ENCODE results near the gene ZBTB12. TPM values are rescaled to one million over a fixed set of nuclear protein-coding genes. Genes with fewer than 3 reads are reported as not detected.
A peak's percentile ranks its signal among the peaks of the same experiment; 100 is the strongest.

The ZBTB12 gene
- total and polyA plus RNA-seq, 2 of the 13 experiments (the other 11 are each of a cell fraction or from before 2014, with no cell fraction given) = 4.8 to 6.0 TPM

DNA sequence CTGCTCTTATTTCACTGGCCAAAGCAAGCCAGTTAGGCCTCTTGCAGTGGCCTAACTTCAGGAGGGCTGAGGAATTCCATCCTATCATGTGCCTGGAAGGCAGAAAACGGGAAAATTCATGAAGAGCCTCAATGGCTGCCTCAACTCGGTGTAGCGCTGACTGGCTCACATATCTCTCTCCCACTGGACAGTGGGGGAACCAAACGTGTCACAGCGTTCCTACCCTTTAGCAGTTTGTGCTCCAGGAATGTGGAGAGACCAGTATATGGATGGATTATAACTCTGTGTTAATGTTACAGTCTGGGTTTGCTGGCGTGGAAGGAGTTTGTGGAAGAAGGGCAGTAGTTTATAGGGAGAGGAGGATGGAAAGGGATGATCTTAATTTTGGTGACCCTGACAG is 13.9 kb upstream of the ZBTB12 start (continued):
- no peak for TF ChIP-seq DNMT3B (CRISPR knock-in tag; conservative IDR thresholded peaks at IDR 0.05)
- no peak for TF ChIP-seq ZNF7 (CRISPR knock-in tag; IDR thresholded peaks at IDR 0.05)
- no peak for TF ChIP-seq ERF (CRISPR knock-in tag; IDR thresholded peaks at IDR 0.05)
- no peak for TF ChIP-seq MEF2D (CRISPR knock-in tag; IDR thresholded peaks at IDR 0.05)

DNA sequence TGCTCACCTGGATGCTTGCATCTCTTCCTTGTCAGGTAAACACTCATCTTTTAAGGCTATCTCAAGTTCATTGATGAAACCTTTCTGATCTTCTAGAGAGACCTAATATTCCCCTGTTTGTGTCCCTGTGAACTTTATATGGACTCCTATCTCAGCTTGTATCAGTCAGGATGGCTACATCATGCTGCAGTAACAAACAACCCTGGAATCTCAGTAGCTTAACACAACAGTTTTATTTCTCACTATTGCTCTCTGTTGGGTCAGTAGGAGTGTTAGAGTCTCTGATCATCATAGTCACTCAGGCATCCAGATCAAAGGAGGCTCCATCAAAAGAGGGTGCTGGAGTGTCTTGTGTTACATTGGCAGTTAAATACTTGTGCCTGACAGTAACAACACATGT is 13.5 kb upstream of the ZBTB12 start:
- no peaks in the 10 kb centered on the region for H3K36me3 ChIP-seq (replicated peaks in 1 of 2; ENCODE audit: control insufficient read depth in 1 of 2, insufficient read depth in 2 of 2, low read length in 2 of 2)

DNA sequence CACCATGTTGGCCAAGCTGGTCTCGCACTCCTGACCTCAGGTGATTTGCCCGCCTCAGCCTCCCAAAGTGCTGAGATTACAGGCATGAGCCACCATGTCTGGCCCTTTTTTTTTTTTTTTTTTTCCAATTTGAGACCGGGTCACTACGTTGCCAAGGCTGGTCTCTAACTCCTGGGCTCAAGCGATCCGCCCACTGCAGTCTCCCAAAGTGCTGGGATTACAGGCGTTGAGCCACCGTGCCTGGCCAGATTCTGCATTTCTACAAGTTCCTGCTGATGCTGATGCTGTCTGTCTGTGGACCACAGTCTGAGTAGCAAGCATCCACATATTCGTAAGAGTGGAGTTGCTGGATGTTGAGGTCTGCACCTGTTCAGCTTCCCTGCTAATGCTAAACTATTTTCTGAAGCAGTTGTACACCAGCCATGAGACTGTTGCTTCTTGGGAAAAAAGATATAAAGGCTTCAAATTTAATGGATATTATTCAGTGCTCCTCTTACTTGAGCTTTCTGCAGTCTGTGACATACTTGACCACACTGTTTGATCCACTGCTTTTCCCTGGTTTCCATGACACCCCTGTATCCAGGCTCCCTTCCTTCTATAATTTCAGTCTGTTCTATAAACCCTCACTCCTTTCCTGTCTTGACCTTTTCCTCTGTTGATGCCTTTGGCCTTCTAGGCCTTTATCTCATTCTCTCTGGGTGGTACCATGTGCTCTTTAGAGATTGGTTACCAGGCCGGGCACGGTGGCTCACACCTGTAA is 10.1 kb upstream of the ZBTB12 start:
- CTCF ChIA-PET (ENCODE audit: low intra/inter-chr PET ratio, low total read pairs) = no interaction called here
- H3K27ac ChIP-seq (ENCODE audit: extremely low read length, insufficient read depth, low read length) = no peak overlapping the region
- WGBS (ENCODE audit: low lambda C conversion rate) = 46% methylated on average over 11 of the region's 11 CpGs
- TF ChIP-seq, protein P1, sequence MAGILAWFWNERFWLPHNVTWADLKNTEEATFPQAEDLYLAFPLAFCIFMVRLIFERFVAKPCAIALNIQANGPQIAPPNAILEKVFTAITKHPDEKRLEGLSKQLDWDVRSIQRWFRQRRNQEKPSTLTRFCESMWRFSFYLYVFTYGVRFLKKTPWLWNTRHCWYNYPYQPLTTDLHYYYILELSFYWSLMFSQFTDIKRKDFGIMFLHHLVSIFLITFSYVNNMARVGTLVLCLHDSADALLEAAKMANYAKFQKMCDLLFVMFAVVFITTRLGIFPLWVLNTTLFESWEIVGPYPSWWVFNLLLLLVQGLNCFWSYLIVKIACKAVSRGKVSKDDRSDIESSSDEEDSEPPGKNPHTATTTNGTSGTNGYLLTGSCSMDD (CRISPR knock-in tag; IDR thresholded peaks at IDR 0.05) = 0 out of 2 replicates have a peak, but pooled peaks have one; percentile 24
- no peak for TF ChIP-seq HIVEP1 (CRISPR knock-in tag; IDR thresholded peaks at IDR 0.05)
- TF ChIP-seq, protein P2, sequence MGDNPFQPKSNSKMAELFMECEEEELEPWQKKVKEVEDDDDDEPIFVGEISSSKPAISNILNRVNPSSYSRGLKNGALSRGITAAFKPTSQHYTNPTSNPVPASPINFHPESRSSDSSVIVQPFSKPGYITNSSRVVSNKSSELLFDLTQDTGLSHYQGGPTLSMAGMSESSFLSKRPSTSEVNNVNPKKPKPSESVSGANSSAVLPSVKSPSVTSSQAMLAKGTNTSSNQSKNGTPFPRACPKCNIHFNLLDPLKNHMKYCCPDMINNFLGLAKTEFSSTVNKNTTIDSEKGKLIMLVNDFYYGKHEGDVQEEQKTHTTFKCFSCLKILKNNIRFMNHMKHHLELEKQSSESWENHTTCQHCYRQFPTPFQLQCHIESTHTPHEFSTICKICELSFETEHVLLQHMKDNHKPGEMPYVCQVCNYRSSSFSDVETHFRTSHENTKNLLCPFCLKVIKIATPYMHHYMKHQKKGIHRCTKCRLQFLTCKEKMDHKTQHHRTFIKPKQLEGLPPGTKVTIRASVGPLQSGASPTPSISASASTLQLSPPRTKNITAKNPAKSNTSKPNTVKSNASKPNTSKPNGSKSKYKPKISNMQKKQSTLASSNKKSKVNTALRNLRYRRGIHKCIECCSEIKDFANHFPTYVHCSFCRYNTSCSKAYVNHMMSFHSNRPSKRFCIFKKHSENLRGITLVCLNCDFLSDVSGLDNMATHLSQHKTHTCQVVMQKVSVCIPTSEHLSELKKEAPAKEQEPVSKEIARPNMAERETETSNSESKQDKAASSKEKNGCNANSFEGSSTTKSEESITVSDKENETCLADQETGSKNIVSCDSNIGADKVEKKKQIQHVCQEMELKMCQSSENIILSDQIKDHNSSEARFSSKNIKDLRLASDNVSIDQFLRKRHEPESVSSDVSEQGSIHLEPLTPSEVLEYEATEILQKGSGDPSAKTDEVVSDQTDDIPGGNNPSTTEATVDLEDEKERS (CRISPR knock-in tag; IDR thresholded peaks at IDR 0.05) = no peak
- no peak for TF ChIP-seq ZNF598 (CRISPR knock-in tag; IDR thresholded peaks at IDR 0.05; ENCODE audit: borderline replicate concordance)

More for the DNA sequence above, 13.5 kb upstream of the ZBTB12 start:
- ChIA-PET POLR2A (interaction anchor here (0.5 kb wide), 1 partner anchor 25 kb away, joined by 3 read pairs; no protein-coding TSS in a partner anchor), CTCF (ENCODE audit: low intra/inter-chr PET ratio, low total read pairs) (no interaction called here)
- DNase-seq (ENCODE audit: low spot score) (no peak), ATAC-seq (peak; percentile 41), FAIRE-seq (no peak)
- no TSS peak for BruUV-seq (replicated peaks)
- Histone ChIP-seq H3K27me3 (ENCODE audit: control insufficient read depth in 1 of 2, insufficient read depth in 2 of 2, low read length in 2 of 2) (no peaks in the 10 kb centered on the region; a peak in 1 of 5 replicates), H2AFZ (ENCODE audit: low read length) (no peak overlapping the region), H3K79me2 (ENCODE audit: insufficient read depth, low read length) (no peaks in the 10 kb centered on the region), H3K9me3 (ENCODE audit: low read length) (no peaks in the 10 kb centered on the region), H3K4me2 (ENCODE audit: low read depth, low read length) (no peak overlapping the region), H3K4me1 (ENCODE audit: insufficient read depth, low read length) (peaks cover 22% of the 10 kb centered on the region), H3K9ac (ENCODE audit: insufficient read depth, low read depth, low read length) (no peak overlapping the region), H3K4me3 (replicated peaks in 1 of 3; ENCODE audit: insufficient read depth in 1 of 3, low read depth in 2 of 3, low read length in 3 of 3) (no peak overlapping the region), H3K27ac (ENCODE audit: extremely low read length, insufficient read depth, low read length) (no peak overlapping the region), H4K20me1 (ENCODE audit: insufficient read depth, low read length) (no peaks in the 10 kb centered on the region)
- intact Hi-C loops (cut with micrococcal nuclease; ENCODE audit: unreplicated experiment) = no loop called here
- TF ChIP-seq RBAK (CRISPR knock-in tag; IDR thresholded peaks at IDR 0.05) = peak; percentile 94
- TF ChIP-seq GTF2F1 (IDR thresholded peaks at IDR 0.05; ENCODE audit: low read length) = no peak
- TF ChIP-seq ZNF12 (CRISPR knock-in tag; IDR thresholded peaks at IDR 0.05) = peak; percentile 99
- in situ Hi-C loops (cut with HindIII; ENCODE audit: extremely low pct_ligation_motif_present, low pct_unique_long_range_greater_than_20kb) = loop anchor here (25.0 kb wide), 1 partner anchor 1047 kb away; the partner anchor contains the start of genes BRD2 and HLA-DMA

More for the DNA sequence above, 10.1 kb upstream of the ZBTB12 start:
- POLR2A ChIA-PET = no interaction called here
- Histone ChIP-seq H3K9ac (ENCODE audit: insufficient read depth, low read depth, low read length) (no peak overlapping the region), H2AFZ (ENCODE audit: low read length) (no peak overlapping the region), H3K4me2 (ENCODE audit: low read depth, low read length) (no peak overlapping the region), H4K20me1 (ENCODE audit: insufficient read depth, low read length) (no peaks in the 10 kb centered on the region), H3K79me2 (ENCODE audit: insufficient read depth, low read length) (no peaks in the 10 kb centered on the region), H3K4me3 (replicated peaks in 1 of 3; ENCODE audit: insufficient read depth in 1 of 3, low read depth in 2 of 3, low read length in 3 of 3) (no peak overlapping the region), H3K36me3 (replicated peaks in 1 of 2; ENCODE audit: control insufficient read depth in 1 of 2, insufficient read depth in 2 of 2, low read length in 2 of 2) (no peaks in the 10 kb centered on the region), H3K9me3 (ENCODE audit: low read length) (no peaks in the 10 kb centered on the region), H3K27me3 (ENCODE audit: control insufficient read depth in 1 of 2, insufficient read depth in 2 of 2, low read length in 2 of 2) (no peaks in the 10 kb centered on the region; a peak in 1 of 5 replicates), H3K4me1 (ENCODE audit: insufficient read depth, low read length) (peaks cover 33% of the 10 kb centered on the region)
- DNase-seq (ENCODE audit: low spot score) (no peak), ATAC-seq (no peak), FAIRE-seq (no peak)
- BruUV-seq (replicated peaks) = no TSS peak
- in situ Hi-C loops (cut with HindIII; ENCODE audit: extremely low pct_ligation_motif_present, low pct_unique_long_range_greater_than_20kb) (loop anchor here (25.0 kb wide), 1 partner anchor 1050 kb away; the partner anchor contains the start of genes BRD2 and HLA-DMA), intact Hi-C loops (cut with micrococcal nuclease; ENCODE audit: unreplicated experiment) (no loop called here)

All from HepG2 (cell line).